Activated naive CD8-positive, alpha-beta T cell treated with anti-CD3 and anti-CD28 coated beads, Interleukin-2, amount 50 U/mL, for 24 hours (primary cell): ENCODE results near the gene HOATZ.

Source experiments
- ATAC-seq: fragments of 150-1000 bp; cut with Tn5 transposase; one replicate; pipeline ENCODE4 v1.10.0; 2021
- DNase-seq: peaks from one replicate; pipeline ENCODE4 v3.0.0; 2021
- H3K27ac Mint-ChIP-seq: one replicate; pipeline ENCODE4 v1.8.0; 2021; ENCODE audit warnings: mild to moderate bottlenecking, mixed read lengths
- H3K27me3 Mint-ChIP-seq: one replicate; pipeline ENCODE4 v1.8.0; 2021; ENCODE audit warnings: mixed read lengths
- H3K36me3 Mint-ChIP-seq: one replicate; pipeline ENCODE4 v1.8.0; 2021; ENCODE audit warnings: low read depth, mixed read lengths
- H3K4me1 Mint-ChIP-seq: one replicate; pipeline ENCODE4 v1.8.0; 2021; ENCODE audit warnings: mixed read lengths
- H3K4me3 Mint-ChIP-seq: one replicate; pipeline ENCODE4 v1.8.0; 2021; ENCODE audit warnings: mild to moderate bottlenecking, moderate library complexity, mixed read lengths
- H3K9me3 Mint-ChIP-seq: one replicate; pipeline ENCODE4 v1.8.0; 2021; ENCODE audit warnings: mixed read lengths

The HOATZ gene

GRCh38 chr11:111570796-111571195 lies 56.2 kb downstream of the HOATZ start:
- peaks cover 3% of the 10 kb centered on the region for H3K27me3 Mint-ChIP-seq
- peaks cover 4% of the 10 kb centered on the region for H3K4me1 Mint-ChIP-seq
- no peak overlapping the region for H3K27ac Mint-ChIP-seq
- no peaks in the 10 kb centered on the region for H3K9me3 Mint-ChIP-seq
- no peak for DNase-seq
- no peak for ATAC-seq
- H3K4me3 Mint-ChIP-seq = no peak overlapping the region
- H3K36me3 Mint-ChIP-seq = no peaks in the 10 kb centered on the region

- Mint-ChIP-seq H3K27me3 (peaks cover 3% of the 10 kb centered on the region), H3K4me3 (no peak overlapping the region), H3K27ac (no peak overlapping the region), H3K4me1 (peaks cover 4% of the 10 kb centered on the region), H3K9me3 (no peaks in the 10 kb centered on the region), H3K36me3 (no peaks in the 10 kb centered on the region)
- no peak for DNase-seq
- ATAC-seq = no peak
Observed at GRCh38 chr11:111571829-111572501, 57.4 kb downstream of the HOATZ start.

GRCh38 chr11:111572581-111572980 lies 58.0 kb downstream of the HOATZ start:
- no peak for DNase-seq
- no peak for ATAC-seq
- Mint-ChIP-seq H3K27me3 (peaks cover 3% of the 10 kb centered on the region), H3K27ac (no peak overlapping the region), H3K36me3 (no peaks in the 10 kb centered on the region), H3K9me3 (no peaks in the 10 kb centered on the region), H3K4me3 (no peak overlapping the region), H3K4me1 (peaks cover 4% of the 10 kb centered on the region)

GRCh38 chr11:111573821-111574249 lies 59.3 kb downstream of the HOATZ start:
- H3K27ac Mint-ChIP-seq = no peak overlapping the region
- no peaks in the 10 kb centered on the region for H3K9me3 Mint-ChIP-seq
- no peak for ATAC-seq
- DNase-seq = no peak
- H3K4me3 Mint-ChIP-seq = no peak overlapping the region
- no peaks in the 10 kb centered on the region for H3K36me3 Mint-ChIP-seq
- peaks cover 3% of the 10 kb centered on the region for H3K27me3 Mint-ChIP-seq
- peaks cover 4% of the 10 kb centered on the region for H3K4me1 Mint-ChIP-seq

- DNase-seq = no peak
- Mint-ChIP-seq H3K4me1 (peaks cover 4% of the 10 kb centered on the region), H3K27ac (no peak overlapping the region), H3K27me3 (peaks cover 3% of the 10 kb centered on the region), H3K9me3 (no peaks in the 10 kb centered on the region), H3K36me3 (no peaks in the 10 kb centered on the region), H3K4me3 (no peak overlapping the region)
- no peak for ATAC-seq
Observed at GRCh38 chr11:111574373-111575225, 60.0 kb downstream of the HOATZ start.

GRCh38 chr11:111575740-111576139 lies 61.2 kb downstream of the HOATZ start:
- no peak for ATAC-seq
- Mint-ChIP-seq H3K36me3 (no peaks in the 10 kb centered on the region), H3K4me3 (no peak overlapping the region), H3K27ac (no peak overlapping the region), H3K4me1 (peaks cover 4% of the 10 kb centered on the region), H3K27me3 (peaks cover 3% of the 10 kb centered on the region), H3K9me3 (no peaks in the 10 kb centered on the region)
- DNase-seq = no peak

GRCh38 chr11:111577821-111578220 lies 63.2 kb downstream of the HOATZ start:
- no peaks in the 10 kb centered on the region for H3K36me3 Mint-ChIP-seq

GRCh38 chr11:111581341-111581740 lies 66.8 kb downstream of the HOATZ start:
- H3K27ac Mint-ChIP-seq = no peak overlapping the region
- no peaks in the 10 kb centered on the region for H3K9me3 Mint-ChIP-seq
- ATAC-seq (no peak), DNase-seq (no peak)
- H3K4me3 Mint-ChIP-seq = no peak overlapping the region
- peaks cover under 1% of the 10 kb centered on the region for H3K4me1 Mint-ChIP-seq
- no peaks in the 10 kb centered on the region for H3K36me3 Mint-ChIP-seq
- H3K27me3 Mint-ChIP-seq = no peaks in the 10 kb centered on the region

More at GRCh38 chr11:111577821-111578220, 63.2 kb downstream of the HOATZ start:
- DNase-seq = no peak
- no peak for ATAC-seq
- Mint-ChIP-seq H3K27ac (no peak overlapping the region), H3K9me3 (no peaks in the 10 kb centered on the region), H3K4me1 (peaks cover 4% of the 10 kb centered on the region), H3K4me3 (no peak overlapping the region), H3K27me3 (no peaks in the 10 kb centered on the region)

- ATAC-seq (no peak), DNase-seq (no peak)
- Mint-ChIP-seq H3K36me3 (no peaks in the 10 kb centered on the region), H3K27ac (no peak overlapping the region), H3K9me3 (no peaks in the 10 kb centered on the region), H3K4me1 (peaks cover 2% of the 10 kb centered on the region), H3K27me3 (no peaks in the 10 kb centered on the region), H3K4me3 (no peak overlapping the region)
Observed at GRCh38 chr11:111582163-111582562, 67.6 kb downstream of the HOATZ start.

GRCh38 chr11:111582881-111583280 lies 68.3 kb downstream of the HOATZ start:
- H3K27ac Mint-ChIP-seq = no peak overlapping the region

GRCh38 chr11:111585371-111585770 lies 70.8 kb downstream of the HOATZ start:
- no peak overlapping the region for H3K27ac Mint-ChIP-seq
- H3K9me3 Mint-ChIP-seq = no peaks in the 10 kb centered on the region
- H3K4me1 Mint-ChIP-seq = peaks cover 2% of the 10 kb centered on the region
- DNase-seq (no peak), ATAC-seq (no peak)
- no peak overlapping the region for H3K4me3 Mint-ChIP-seq
- no peaks in the 10 kb centered on the region for H3K27me3 Mint-ChIP-seq
- H3K36me3 Mint-ChIP-seq = no peaks in the 10 kb centered on the region

More at GRCh38 chr11:111582881-111583280, 68.3 kb downstream of the HOATZ start:
- ATAC-seq (no peak), DNase-seq (no peak)
- Mint-ChIP-seq H3K4me3 (no peak overlapping the region), H3K4me1 (peaks cover 2% of the 10 kb centered on the region), H3K27me3 (no peaks in the 10 kb centered on the region), H3K36me3 (no peaks in the 10 kb centered on the region), H3K9me3 (no peaks in the 10 kb centered on the region)

GRCh38 chr11:111586388-111586831 lies 71.8 kb downstream of the HOATZ start:
- Mint-ChIP-seq H3K9me3 (no peaks in the 10 kb centered on the region), H3K27ac (no peak overlapping the region), H3K36me3 (no peaks in the 10 kb centered on the region), H3K4me3 (no peak overlapping the region), H3K4me1 (peaks cover 2% of the 10 kb centered on the region), H3K27me3 (no peaks in the 10 kb centered on the region)
- peak; percentile 17 for DNase-seq
- peak; percentile 44 for ATAC-seq
